Transverse colon (tissue), 4 donors: ENCODE data around the gene PSMA5.

Source experiments
- POLR2A ChIP-seq: fragments of 450-650 bp; IDR thresholded peaks from one replicate; pipeline ENCODE4 v1.6.1; 2016; ENCODE audit warnings: antibody characterized with exemption, mild to moderate bottlenecking, moderate library complexity
- POLR2AphosphoS5 ChIP-seq, 3 donors: sonication (generic); formaldehyde crosslinking; IDR thresholded peaks; one replicate each; pipeline ENCODE4 v1.6.1; 2016; ENCODE audit warnings: antibody characterized with exemption in 3 of 3
- TF ChIP-seq, protein P1 (sequence below), 5 experiments: fragments of 200-600 bp in 3 of 5; fragments of 450-650 bp in 2 of 5; sonication (generic) in 3 of 5; IDR thresholded peaks; 1 replicate in 2 of 5; 2 replicates in 3 of 5; pipeline ENCODE4 v1.5.1; 2016 to 2017; ENCODE audit warnings: antibody characterized with exemption in 5 of 5, inconsistent platforms in 3 of 5, mild to moderate bottlenecking in 2 of 5, moderate library complexity in 1 of 5

DNA sequence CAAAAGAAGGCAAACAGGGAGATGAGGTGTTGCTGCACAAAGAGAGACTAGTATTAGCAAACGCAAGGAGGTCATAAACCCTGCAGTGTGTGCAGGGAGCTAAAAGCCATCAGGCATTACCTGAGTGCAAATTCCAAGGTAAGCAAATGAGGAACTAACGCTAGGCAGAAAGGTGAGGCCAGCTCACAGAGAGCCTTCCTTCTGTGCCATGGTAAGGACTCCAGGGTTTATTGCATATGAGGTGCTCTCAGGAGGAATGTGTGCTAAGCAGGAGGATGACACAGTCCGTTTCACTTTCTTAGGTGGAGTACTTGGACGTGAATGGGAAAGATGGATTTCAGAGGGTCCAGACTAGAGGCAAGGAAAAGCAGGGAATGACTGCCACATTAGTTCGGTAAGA, 74.8 kb downstream of the PSMA5 start:
- TF ChIP-seq, protein P1, sequence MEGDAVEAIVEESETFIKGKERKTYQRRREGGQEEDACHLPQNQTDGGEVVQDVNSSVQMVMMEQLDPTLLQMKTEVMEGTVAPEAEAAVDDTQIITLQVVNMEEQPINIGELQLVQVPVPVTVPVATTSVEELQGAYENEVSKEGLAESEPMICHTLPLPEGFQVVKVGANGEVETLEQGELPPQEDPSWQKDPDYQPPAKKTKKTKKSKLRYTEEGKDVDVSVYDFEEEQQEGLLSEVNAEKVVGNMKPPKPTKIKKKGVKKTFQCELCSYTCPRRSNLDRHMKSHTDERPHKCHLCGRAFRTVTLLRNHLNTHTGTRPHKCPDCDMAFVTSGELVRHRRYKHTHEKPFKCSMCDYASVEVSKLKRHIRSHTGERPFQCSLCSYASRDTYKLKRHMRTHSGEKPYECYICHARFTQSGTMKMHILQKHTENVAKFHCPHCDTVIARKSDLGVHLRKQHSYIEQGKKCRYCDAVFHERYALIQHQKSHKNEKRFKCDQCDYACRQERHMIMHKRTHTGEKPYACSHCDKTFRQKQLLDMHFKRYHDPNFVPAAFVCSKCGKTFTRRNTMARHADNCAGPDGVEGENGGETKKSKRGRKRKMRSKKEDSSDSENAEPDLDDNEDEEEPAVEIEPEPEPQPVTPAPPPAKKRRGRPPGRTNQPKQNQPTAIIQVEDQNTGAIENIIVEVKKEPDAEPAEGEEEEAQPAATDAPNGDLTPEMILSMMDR (IDR thresholded peaks at IDR 0.05), result no peak
- TF ChIP-seq POLR2AphosphoS5 (IDR thresholded peaks at IDR 0.05) (peak in 1 of 3 donors; percentile 59), POLR2A (no peak)
